Lower lobe of right lung (tissue), 2 donors: ENCODE data around the gene PRPF40B. TPM values are rescaled to one million over a fixed set of nuclear protein-coding genes. Genes with fewer than 3 reads are reported as not detected.

Experiments
- ATAC-seq, 2 donors: fragments of 200-7000 bp; cut with Tn5 transposase; one replicate each; pipeline ENCODE4 v1.9.1; 2020 to 2022; ENCODE audit warnings: mild to moderate bottlenecking in 2 of 2, moderate library complexity in 2 of 2
- DNase-seq: peaks from one replicate; pipeline ENCODE4 v3.0.0-alpha.2; 2020
- H3K27ac ChIP-seq: fragments of 200-600 bp; one replicate; pipeline ENCODE4 v1.8.0; 2022
- H3K27me3 ChIP-seq: fragments of 200-600 bp; one replicate; pipeline ENCODE4 v1.8.0; 2022; ENCODE audit warnings: low read depth
- H3K36me3 ChIP-seq: fragments of 200-600 bp; one replicate; pipeline ENCODE4 v1.8.0; 2022; ENCODE audit warnings: mild to moderate bottlenecking
- H3K4me1 ChIP-seq: fragments of 200-600 bp; one replicate; pipeline ENCODE4 v1.8.0; 2022
- H3K4me3 ChIP-seq: fragments of 200-600 bp; one replicate; pipeline ENCODE4 v1.8.0; 2022; ENCODE audit warnings: mild to moderate bottlenecking
- H3K9me3 ChIP-seq: fragments of 200-600 bp; one replicate; pipeline ENCODE4 v1.8.0; 2022
- CTCF ChIP-seq: fragments of 200-600 bp; IDR thresholded peaks from one replicate; pipeline ENCODE4 v1.8.0; 2022; ENCODE audit warnings: antibody characterized with exemption, mild to moderate bottlenecking
- intact Hi-C: fragments of 100-400 bp; cut with DNase I; formaldehyde crosslinking; loops from one replicate; pipeline ENCODE4 v1.11.0; 2022
- total RNA-seq: library from RNA; stranded (reverse); fragmentation: NEBNext Ultra II Directional; extraction: Animal tissue kit (Norgen Biotek cat#: 25700); gene quantifications from one replicate; pipeline ENCODE4 v1.2.1, GENCODE V29; 2021
- donor health status: DM: no; HTN: yes; CAD: no; lungs with severe emphysema.

PRPF40B gene
- total RNA-seq, 1 donor from 2014 or later, result 19.3 TPM

- Histone ChIP-seq H3K27ac (no peak overlapping the region), H3K4me1 (peaks cover 38% of the 10 kb centered on the region), H3K9me3 (no peaks in the 10 kb centered on the region), H3K4me3 (no peak overlapping the region), H3K27me3 (no peaks in the 10 kb centered on the region), H3K36me3 (peaks cover 59% of the 10 kb centered on the region)
- intact Hi-C loops, result no loop called here
- TF ChIP-seq CTCF, result no peak
- no peak for DNase-seq
- no peak for ATAC-seq
These were observed 34.9 kb downstream of the PRPF40B start for GRCh38 chr12:49658276-49658675.

GRCh38 chr12:49659753-49660152 lies 36.4 kb downstream of the PRPF40B start:
- ATAC-seq (no peak), DNase-seq (no peak)
- no peaks in the 10 kb centered on the region for H3K27me3 ChIP-seq
- H3K4me1 ChIP-seq, result peaks cover 48% of the 10 kb centered on the region
- intact Hi-C loops, result no loop called here
- TF ChIP-seq CTCF, result no peak
- H3K27ac ChIP-seq, result no peak overlapping the region
- H3K9me3 ChIP-seq, result no peaks in the 10 kb centered on the region
- no peak overlapping the region for H3K4me3 ChIP-seq
- peaks cover 45% of the 10 kb centered on the region for H3K36me3 ChIP-seq

GRCh38 chr12:49661191-49661590 lies 37.8 kb downstream of the PRPF40B start:
- H3K4me3 ChIP-seq, result no peak overlapping the region
- no peaks in the 10 kb centered on the region for H3K27me3 ChIP-seq
- peaks cover 53% of the 10 kb centered on the region for H3K4me1 ChIP-seq
- no peak for ATAC-seq
- peak overlapping the region; percentile 85 for H3K27ac ChIP-seq
- no peak for DNase-seq
- peaks cover 32% of the 10 kb centered on the region for H3K36me3 ChIP-seq
- intact Hi-C loops, result no loop called here
- TF ChIP-seq CTCF, result no peak
- no peaks in the 10 kb centered on the region for H3K9me3 ChIP-seq

GRCh38 chr12:49661746-49662145 lies 38.4 kb downstream of the PRPF40B start:
- intact Hi-C loops, result no loop called here
- TF ChIP-seq CTCF, result no peak
- ATAC-seq, result no peak
- peaks cover 53% of the 10 kb centered on the region for H3K4me1 ChIP-seq
- no peaks in the 10 kb centered on the region for H3K9me3 ChIP-seq
- no peaks in the 10 kb centered on the region for H3K27me3 ChIP-seq
- H3K27ac ChIP-seq, result peak overlapping the region; percentile 85
- no peak overlapping the region for H3K4me3 ChIP-seq
- H3K36me3 ChIP-seq, result peaks cover 26% of the 10 kb centered on the region
- DNase-seq, result no peak

- no peaks in the 10 kb centered on the region for H3K9me3 ChIP-seq
- H3K4me1 ChIP-seq, result peaks cover 53% of the 10 kb centered on the region
- no peak overlapping the region for H3K4me3 ChIP-seq
- DNase-seq (peak; percentile 75), ATAC-seq (peak; percentile 89 to 90)
- H3K36me3 ChIP-seq, result peaks cover 14% of the 10 kb centered on the region
- no peaks in the 10 kb centered on the region for H3K27me3 ChIP-seq
- intact Hi-C loops, result no loop called here
- peak overlapping the region; percentile 85 for H3K27ac ChIP-seq
- no peak for TF ChIP-seq CTCF
These were observed 39.9 kb downstream of the PRPF40B start for GRCh38 chr12:49662998-49663843.
